Endothelial cell of umbilical vein (primary cell): ENCODE measurements around the gene PAK5. TPM values are rescaled to one million over a fixed set of nuclear protein-coding genes. Genes with fewer than 3 reads are reported as not detected.

Experiments
- BruUV-seq: library from RNA; stranded (reverse); fragments of 400-500 nt; replicated peaks from 2 replicates; lab custom pipeline; 2021; lab: Mats Ljungman, UMichigan
- CTCF ChIA-PET: fragments of 300-600, 350-600 bp; sonication (Branson Sonifier 250); formaldehyde crosslinking; loops from one replicate; lab custom pipeline; 2021; ENCODE audit warnings: antibody characterized with exemption, inconsistent platforms; lab: Charles Lee
- POLR2A ChIA-PET: fragments of 300-600, 350-600 bp; sonication (Branson Sonifier 250); formaldehyde crosslinking; loops from one replicate; lab custom pipeline; 2021; ENCODE audit warnings: antibody characterized with exemption, inconsistent platforms; lab: Charles Lee
- DNase-seq: peaks from one replicate; pipeline ENCODE4 v3.0.0-alpha.2; 2011; ENCODE audit warnings: low read depth, low spot score
- FAIRE-seq: peaks from 2 replicates; lab custom pipeline; 2011; peaks lifted over from hg19 to GRCh38; lab: Jason Lieb, UNC
- H2AFZ ChIP-seq: 2 replicates; pipeline ENCODE4 v1.6.0; 2012; ENCODE audit warnings: low read depth, low read length, control low read depth, inconsistent platforms
- H3K27ac ChIP-seq: 2 replicates; pipeline ENCODE4 v1.5.1; 2011; ENCODE audit warnings: low read depth, mild to moderate bottlenecking, control low read depth, low read length, moderate library complexity; ENCODE audit not compliant: insufficient read depth
- H3K27me3 ChIP-seq, 2 experiments: 2 replicates each; pipeline versions ENCODE4 v1.6.0 to v1.6.1; 2011; ENCODE audit warnings: low read length in 2 of 2, mixed read lengths in 1 of 2; ENCODE audit not compliant: control insufficient read depth in 2 of 2, insufficient read depth in 2 of 2
- H3K36me3 ChIP-seq, 2 experiments: 2 replicates in 1 of 2; 3 replicates in 1 of 2; pipeline ENCODE4 v1.5.1; 2011; ENCODE audit warnings: low read length in 2 of 2, mild to moderate bottlenecking in 1 of 2, moderate library complexity in 1 of 2; ENCODE audit not compliant: control insufficient read depth in 2 of 2, insufficient read depth in 2 of 2; ENCODE audit errors: extremely low read depth in 1 of 2
- H3K4me1 ChIP-seq: 3 replicates; pipeline ENCODE4 v1.5.1; 2011; ENCODE audit warnings: mild to moderate bottlenecking, low read length; ENCODE audit not compliant: control insufficient read depth, insufficient read depth; ENCODE audit errors: extremely low read depth
- H3K4me2 ChIP-seq: 2 replicates; pipeline ENCODE4 v1.6.1; 2011; ENCODE audit warnings: low read length, control low read depth, mixed read lengths; ENCODE audit not compliant: insufficient read depth
- H3K4me3 ChIP-seq, 3 experiments: fragments of 200-600 bp in 1 of 3; sonication (generic), shearing (Covaris generic) in 1 of 3; replicated peaks in 1 of 3; 2 replicates each; pipeline ENCODE4 v1.5.1; 2011 to 2016; ENCODE audit warnings: control low read depth in 3 of 3, low read length in 3 of 3, mild to moderate bottlenecking in 2 of 3, inconsistent platforms in 1 of 3, low read depth in 1 of 3, moderate library complexity in 1 of 3; ENCODE audit not compliant: insufficient read depth in 1 of 3
- H3K79me2 ChIP-seq: 2 replicates; pipeline ENCODE4 v1.6.0; 2012; ENCODE audit warnings: low read length, inconsistent platforms; ENCODE audit not compliant: control insufficient read depth, insufficient read depth
- H3K9ac ChIP-seq: replicated peaks from 2 replicates; pipeline ENCODE3; 2011; ENCODE audit warnings: low read length, control low read depth; ENCODE audit not compliant: insufficient read depth; ENCODE audit errors: extremely low read depth
- H3K9me1 ChIP-seq: replicated peaks from 3 replicates; pipeline ENCODE4 v1.6.0; 2011; ENCODE audit warnings: mild to moderate bottlenecking, low read length; ENCODE audit not compliant: control insufficient read depth, insufficient read depth; ENCODE audit errors: extremely low read depth
- H3K9me3 ChIP-seq: replicated peaks from 2 replicates; pipeline ENCODE4 v1.5.1; 2012; ENCODE audit warnings: low read length, inconsistent platforms; ENCODE audit not compliant: control insufficient read depth, insufficient read depth
- H4K20me1 ChIP-seq: replicated peaks from 2 replicates; pipeline ENCODE3; 2011; ENCODE audit warnings: mild to moderate bottlenecking, low read length; ENCODE audit not compliant: control insufficient read depth, insufficient read depth; ENCODE audit errors: extremely low read depth
- CTCF ChIP-seq, 2 donors: IDR thresholded peaks; 1 replicate in 1 of 2; 2 replicates in 1 of 2; pipeline ENCODE4 v1.5.1; 2011; ENCODE audit warnings: low read length in 2 of 2, mild to moderate bottlenecking in 2 of 2, moderate library complexity in 2 of 2, control low read depth in 1 of 2, inconsistent platforms in 1 of 2, low read depth in 1 of 2; ENCODE audit not compliant: insufficient read depth in 1 of 2; ENCODE audit errors: extremely low read depth in 1 of 2
- EZH2 ChIP-seq: IDR thresholded peaks from 2 replicates; pipeline ENCODE4 v1.6.1; 2012; ENCODE audit warnings: borderline replicate concordance, low read depth, mild to moderate bottlenecking, moderate library complexity, low read length, inconsistent platforms; ENCODE audit not compliant: severe bottlenecking
- FOS ChIP-seq: IDR thresholded peaks from 2 replicates; pipeline ENCODE4 v1.6.1; 2011; ENCODE audit warnings: mild to moderate bottlenecking, low read length, moderate library complexity, borderline replicate concordance; ENCODE audit not compliant: insufficient read depth
- GATA2 ChIP-seq: IDR thresholded peaks from 2 replicates; pipeline ENCODE4 v1.7.0; 2011; ENCODE audit warnings: low read depth, mild to moderate bottlenecking, moderate library complexity, mixed read lengths, low read length; ENCODE audit not compliant: insufficient read length, insufficient read depth
- JUN ChIP-seq: IDR thresholded peaks from 2 replicates; pipeline ENCODE4 v1.6.1; 2011; ENCODE audit warnings: borderline replicate concordance, low read depth; ENCODE audit not compliant: insufficient read length, insufficient read depth
- POLR2A ChIP-seq: IDR thresholded peaks from 2 replicates; pipeline ENCODE4 v1.6.1; 2012; ENCODE audit warnings: low read depth, mild to moderate bottlenecking, control low read depth, low read length
- POLR2AphosphoS5 ChIP-seq: IDR thresholded peaks from 2 replicates; pipeline ENCODE4 v1.6.1; 2012; ENCODE audit warnings: low read depth, mild to moderate bottlenecking, control low read depth, low read length, moderate library complexity; ENCODE audit not compliant: insufficient read depth
- dilution Hi-C: fragments of 300-500 bp; cut with MboI; formaldehyde crosslinking; loops from one replicate; pipeline ENCODE4 v1.15.0; 2019; ENCODE audit warnings: low sequenced_read_pairs; ENCODE audit not compliant: extremely low pct_ligation_motif_present
- intact Hi-C: fragments of 100-400 bp; cut with micrococcal nuclease; formaldehyde crosslinking; loops from one replicate; pipeline ENCODE4 v1.10.0; 2022
- polyA plus RNA-seq, 4 experiments: library from polyadenylated mRNA; depleted of rRNA in 3 of 4; stranded (reverse) in 3 of 4; unstranded in 1 of 4; fragments of >200 nt; gene quantifications; 2 replicates each; pipeline versions ENCODE4 v1.2.1 to v1.2.3, GENCODE V29; 2011 to 2012; ENCODE audit warnings: missing spikeins in 1 of 4
- total RNA-seq: library from RNA; stranded (reverse); gene quantifications from 2 replicates; pipeline ENCODE4 v1.2.3, GENCODE V29; 2021
- TF ChIP-seq, protein P1 (sequence below): IDR thresholded peaks from 2 replicates; pipeline ENCODE4 v1.6.1; 2011; ENCODE audit not compliant: insufficient read depth, insufficient read length

Gene PAK5
- total and polyA plus RNA-seq, 2 donors (not counting 3 experiments of a cell fraction or from before 2014, with no cell fraction given): not detected

- TF ChIP-seq FOS (no peak), JUN (no peak), EZH2 (no peak), POLR2A (no peak), CTCF (IDR thresholded peaks at IDR 0.05; ENCODE audit: extremely low read depth in 1 of 2, insufficient read depth in 1 of 2, low read depth in 1 of 2, low read length in 2 of 2) (no peak), POLR2AphosphoS5 (no peak), GATA2 (no peak)
- TF ChIP-seq, protein P1, sequence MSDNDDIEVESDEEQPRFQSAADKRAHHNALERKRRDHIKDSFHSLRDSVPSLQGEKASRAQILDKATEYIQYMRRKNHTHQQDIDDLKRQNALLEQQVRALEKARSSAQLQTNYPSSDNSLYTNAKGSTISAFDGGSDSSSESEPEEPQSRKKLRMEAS: no peak
- no peaks in the 10 kb centered on the region for H3K36me3 ChIP-seq
- no TSS peak for BruUV-seq
- dilution Hi-C loops: no loop called here
- no peak overlapping the region for H3K4me2 ChIP-seq
- H2AFZ ChIP-seq: no peak overlapping the region
- intact Hi-C loops: no loop called here
- H3K9me3 ChIP-seq: no peaks in the 10 kb centered on the region
- CTCF ChIA-PET: interaction anchor here (0.8 kb wide), 1 partner anchor 9 kb away, joined by 3 read pairs; the partner anchor contains the start of gene LAMP5
- H4K20me1 ChIP-seq: no peaks in the 10 kb centered on the region
- peaks cover 53 to 68% of the 10 kb centered on the region in 2 experiments for H3K27me3 ChIP-seq
- FAIRE-seq (no peak), DNase-seq (no peak)
- H3K27ac ChIP-seq: no peak overlapping the region
- H3K4me3 ChIP-seq: no peak overlapping the region
- no peaks in the 10 kb centered on the region for H3K4me1 ChIP-seq
- POLR2A ChIA-PET: no interaction called here
- H3K79me2 ChIP-seq: no peaks in the 10 kb centered on the region
- H3K9ac ChIP-seq: no peak overlapping the region
- H3K9me1 ChIP-seq: no peaks in the 10 kb centered on the region
These were observed 332.5 kb downstream of the PAK5 start for GRCh38 chr20:9506280-9506821.
